Urinary bladder (tissue), 4 donors: Measurements from ENCODE around the gene DAZL. TPM values are rescaled to one million over a fixed set of nuclear protein-coding genes. Genes with fewer than 3 reads are reported as not detected.
"Not testable (repeated sequence)": the region's sequence is repeated elsewhere in the genome, so short reads cannot be mapped to it uniquely, and the experiment has no call there.

Source experiments
- DNase-seq: peaks from one replicate; pipeline ENCODE4 v3.0.0-alpha.2; 2015; ENCODE audit errors: extremely low spot score
- H3K27ac ChIP-seq: one replicate; pipeline ENCODE4 v1.5.1; 2013; ENCODE audit warnings: low read depth, mild to moderate bottlenecking, moderate library complexity
- H3K36me3 ChIP-seq: one replicate; pipeline ENCODE4 v1.6.1; 2013; ENCODE audit warnings: mild to moderate bottlenecking, moderate library complexity; ENCODE audit not compliant: insufficient read depth
- H3K4me1 ChIP-seq: one replicate; pipeline ENCODE4 v1.6.1; 2013; ENCODE audit warnings: mild to moderate bottlenecking, moderate library complexity; ENCODE audit not compliant: insufficient read depth
- H3K4me3 ChIP-seq: one replicate; pipeline ENCODE4 v1.5.1; 2013; ENCODE audit warnings: low read depth, low read length
- WGBS: extraction: QIAGEN DNeasy Blood & Tissue Kit; methylation state at CpG from one replicate; pipeline ENCODE4 v1.1.7; 2013; 5-methylcytosine and 5-hydroxymethylcytosine counted together
- polyA plus RNA-seq: library from polyadenylated mRNA; stranded (reverse); fragments of 200-250 nt; gene quantifications from one replicate; pipeline ENCODE4 v1.2.3, GENCODE V29; 2013
- total RNA-seq: library from RNA; depleted of rRNA; stranded (reverse); fragments of >200 nt; gene quantifications from one replicate; pipeline ENCODE4 v1.2.3, GENCODE V29; 2014
- donor health status: healthy with polysubstance abuse.
- donor health status: healthy.

DAZL gene, protein sequence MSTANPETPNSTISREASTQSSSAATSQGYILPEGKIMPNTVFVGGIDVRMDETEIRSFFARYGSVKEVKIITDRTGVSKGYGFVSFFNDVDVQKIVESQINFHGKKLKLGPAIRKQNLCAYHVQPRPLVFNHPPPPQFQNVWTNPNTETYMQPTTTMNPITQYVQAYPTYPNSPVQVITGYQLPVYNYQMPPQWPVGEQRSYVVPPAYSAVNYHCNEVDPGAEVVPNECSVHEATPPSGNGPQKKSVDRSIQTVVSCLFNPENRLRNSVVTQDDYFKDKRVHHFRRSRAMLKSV
- total RNA-seq (not detected), polyA plus RNA-seq (not detected)

GRCh38 chr3:16604887-16605602, at the start of gene DAZL:
TSS of gene DAZL (minus strand) at chr3:16605423. CDS start at chr3:16605205, 218 bp downstream.
- no peak within 1 kb of the TSS for H3K4me3 ChIP-seq
- H3K36me3 ChIP-seq, result no peaks in the 10 kb centered on the region
- H3K27ac ChIP-seq, result no peak within 1 kb of the TSS
- no peak for DNase-seq
- 98% methylated on average over 63 of the region's 63 CpGs for WGBS
- no peaks in the 10 kb centered on the region for H3K4me1 ChIP-seq

- H3K4me3 ChIP-seq, result no peak overlapping the region
- H3K27ac ChIP-seq, result no peak overlapping the region
- no peak for DNase-seq
- 41% methylated on average over 1 of the region's 1 CpG for WGBS
- H3K4me1 ChIP-seq, result peaks cover 1% of the 10 kb centered on the region
- no peaks in the 10 kb centered on the region for H3K36me3 ChIP-seq
These were observed 49.8 kb upstream of the DAZL start for GRCh38 chr3:16654976-16655375.

GRCh38 chr3:16653712-16654111, 48.5 kb upstream of the DAZL start:
- 32% methylated on average over 4 of the region's 4 CpGs for WGBS
- no peak for DNase-seq
- Histone ChIP-seq H3K4me1 (peaks cover 1% of the 10 kb centered on the region), H3K4me3 (no peak overlapping the region), H3K27ac (no peak overlapping the region), H3K36me3 (no peaks in the 10 kb centered on the region)

GRCh38 chr3:16647668-16648067, 42.4 kb upstream of the DAZL start:
- DNase-seq, result no peak
- no peak overlapping the region for H3K4me3 ChIP-seq
- H3K27ac ChIP-seq, result no peak overlapping the region
- H3K4me1 ChIP-seq, result no peaks in the 10 kb centered on the region
- no peaks in the 10 kb centered on the region for H3K36me3 ChIP-seq
- 93% methylated on average over 4 of the region's 4 CpGs for WGBS

GRCh38 chr3:16639806-16640205, 34.6 kb upstream of the DAZL start:
- DNase-seq, result no peak
- 57% methylated on average over 2 of the region's 2 CpGs for WGBS
- H3K27ac ChIP-seq, result no peak overlapping the region
- peaks cover 1% of the 10 kb centered on the region for H3K4me1 ChIP-seq
- H3K4me3 ChIP-seq, result no peak overlapping the region
- no peaks in the 10 kb centered on the region for H3K36me3 ChIP-seq

- Histone ChIP-seq H3K4me1 (peaks cover 1% of the 10 kb centered on the region), H3K4me3 (no peak overlapping the region), H3K36me3 (no peaks in the 10 kb centered on the region), H3K27ac (no peak overlapping the region)
- 83% methylated on average over 3 of the region's 3 CpGs for WGBS
- no peak for DNase-seq
These were observed 28.7 kb upstream of the DAZL start for GRCh38 chr3:16633948-16634347.

DNA sequence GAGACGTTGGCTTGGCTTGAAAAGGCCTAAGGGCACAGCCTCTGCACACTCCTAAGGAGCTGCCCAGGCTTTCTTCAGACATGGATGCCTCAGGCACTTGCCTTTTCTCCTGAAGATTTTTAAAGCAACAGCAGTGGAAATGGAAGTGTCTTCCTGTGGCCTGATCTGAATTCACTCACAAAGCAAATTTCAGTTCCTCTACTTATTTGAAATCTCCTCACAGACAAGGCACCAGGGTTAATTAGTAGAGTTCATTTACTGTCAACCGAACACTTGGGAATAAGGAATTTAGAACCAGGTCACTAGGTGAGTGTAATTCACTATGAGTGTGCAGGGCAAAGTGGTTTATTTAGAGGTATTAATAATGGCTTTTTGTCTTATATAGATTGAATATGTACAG, 27.2 kb upstream of the DAZL start:
- Histone ChIP-seq H3K4me1 (no peaks in the 10 kb centered on the region), H3K27ac (no peak overlapping the region), H3K36me3 (no peaks in the 10 kb centered on the region), H3K4me3 (no peak overlapping the region)
- DNase-seq, result no peak
- WGBS, result 67% methylated on average over 2 of the region's 2 CpGs

DNA sequence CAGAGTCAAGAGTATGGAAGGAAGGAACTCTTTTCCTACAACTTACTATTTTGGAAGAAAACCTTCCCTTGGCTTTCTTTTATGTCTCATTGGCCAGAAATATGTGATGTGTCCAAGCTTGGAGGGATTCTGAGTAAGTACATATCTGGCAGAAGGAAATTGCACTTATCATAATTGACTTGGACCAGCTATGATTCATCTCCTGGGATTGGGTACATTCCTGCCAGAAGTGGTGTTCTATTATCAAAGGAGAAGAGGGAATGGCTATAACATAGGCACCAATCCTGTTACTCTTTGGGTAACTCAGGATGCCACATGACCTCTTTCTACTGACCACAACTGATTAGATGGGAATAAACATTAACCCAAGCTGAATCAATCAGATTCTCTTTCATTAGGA, 13.5 kb upstream of the DAZL start:
- Histone ChIP-seq H3K4me1 (no peaks in the 10 kb centered on the region), H3K4me3 (no peak overlapping the region), H3K27ac (no peak overlapping the region), H3K36me3 (no peaks in the 10 kb centered on the region)
- DNase-seq, result no peak

GRCh38 chr3:16617155-16617554, 11.9 kb upstream of the DAZL start:
- DNase-seq, H3K4me1 ChIP-seq, H3K27ac ChIP-seq, H3K4me3 ChIP-seq, H3K36me3 ChIP-seq: not testable (repeated sequence)
- WGBS, result 81% methylated on average over 3 of the region's 3 CpGs

DNA sequence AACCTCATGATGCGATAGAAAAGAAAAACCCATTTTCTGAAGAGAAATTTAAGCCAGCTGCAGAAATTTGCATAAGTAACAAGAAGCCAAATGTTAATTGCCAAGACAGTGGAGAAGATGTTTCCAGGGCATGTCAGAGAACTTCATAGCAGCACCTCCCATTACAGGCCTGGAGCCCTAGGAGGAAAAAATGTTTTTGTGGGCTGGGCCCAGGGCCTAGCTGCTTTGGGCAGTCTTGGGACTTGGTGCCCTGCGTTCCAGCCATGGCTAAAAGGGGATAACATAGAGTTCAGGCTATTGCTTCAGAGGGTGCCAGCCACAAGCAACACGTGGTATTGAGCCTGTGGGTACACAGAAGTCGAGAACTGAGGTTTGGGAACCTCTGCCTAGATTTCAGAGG, 10.9 kb upstream of the DAZL start:
- no peaks in the 10 kb centered on the region for H3K36me3 ChIP-seq
- WGBS, result 86% methylated on average over 4 of the region's 4 CpGs

DNA sequence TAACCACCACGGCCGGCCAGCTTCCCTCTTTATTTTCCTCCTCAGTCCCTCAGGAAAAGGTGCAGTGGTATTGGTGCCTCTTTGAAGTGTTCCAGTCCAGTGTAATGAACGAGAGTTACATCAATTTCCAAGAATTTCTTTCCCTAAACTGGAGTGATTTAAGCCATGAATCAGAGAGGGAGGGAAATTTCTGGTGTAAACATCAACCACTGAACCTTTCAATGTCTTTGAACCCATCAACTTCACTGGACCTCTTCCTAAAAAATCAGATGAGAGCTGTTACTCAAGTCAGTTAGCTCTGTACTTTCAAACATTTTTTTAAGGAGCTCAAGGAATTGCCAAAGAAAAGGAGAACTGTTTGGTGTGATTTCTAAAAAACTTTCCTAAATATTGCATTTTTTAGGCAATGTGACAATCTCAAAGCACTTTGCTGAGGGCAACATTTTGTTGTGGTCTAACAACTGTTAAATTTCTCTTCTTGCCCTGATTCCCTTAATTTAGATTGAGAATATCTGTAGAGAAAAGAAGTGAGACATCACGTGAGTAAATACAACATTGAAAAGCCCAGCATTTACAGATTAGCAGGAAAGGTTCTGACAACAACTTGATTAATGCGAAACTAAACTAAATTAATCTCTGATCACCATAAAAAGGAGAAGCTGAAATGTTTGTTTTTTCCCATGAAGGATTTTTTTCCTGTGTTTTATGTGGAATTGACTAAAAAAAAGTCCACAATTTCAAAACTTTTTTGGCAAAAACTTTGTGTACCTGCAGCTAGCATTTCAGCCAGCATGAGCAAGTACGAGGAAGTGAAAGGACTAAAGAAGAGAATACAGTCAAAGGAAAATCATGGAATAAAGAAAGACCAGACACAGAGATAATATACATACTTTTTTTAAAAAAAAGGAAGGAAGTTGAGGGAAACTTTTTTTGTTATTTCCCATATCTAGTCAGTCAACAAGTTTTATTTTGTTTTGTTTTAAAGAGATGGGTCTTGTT, 9.1 kb upstream of the DAZL start:
- WGBS, result 78% methylated on average over 6 of the region's 6 CpGs
- H3K36me3 ChIP-seq, result no peaks in the 10 kb centered on the region
- H3K4me1 ChIP-seq, result no peaks in the 10 kb centered on the region
- no peak overlapping the region for H3K27ac ChIP-seq
- DNase-seq, result no peak
- H3K4me3 ChIP-seq, result no peak overlapping the region

More for the DNA sequence above, 10.9 kb upstream of the DAZL start:
- Histone ChIP-seq H3K4me3 (no peak overlapping the region), H3K4me1 (no peaks in the 10 kb centered on the region), H3K27ac (no peak overlapping the region)
- no peak for DNase-seq

DNA sequence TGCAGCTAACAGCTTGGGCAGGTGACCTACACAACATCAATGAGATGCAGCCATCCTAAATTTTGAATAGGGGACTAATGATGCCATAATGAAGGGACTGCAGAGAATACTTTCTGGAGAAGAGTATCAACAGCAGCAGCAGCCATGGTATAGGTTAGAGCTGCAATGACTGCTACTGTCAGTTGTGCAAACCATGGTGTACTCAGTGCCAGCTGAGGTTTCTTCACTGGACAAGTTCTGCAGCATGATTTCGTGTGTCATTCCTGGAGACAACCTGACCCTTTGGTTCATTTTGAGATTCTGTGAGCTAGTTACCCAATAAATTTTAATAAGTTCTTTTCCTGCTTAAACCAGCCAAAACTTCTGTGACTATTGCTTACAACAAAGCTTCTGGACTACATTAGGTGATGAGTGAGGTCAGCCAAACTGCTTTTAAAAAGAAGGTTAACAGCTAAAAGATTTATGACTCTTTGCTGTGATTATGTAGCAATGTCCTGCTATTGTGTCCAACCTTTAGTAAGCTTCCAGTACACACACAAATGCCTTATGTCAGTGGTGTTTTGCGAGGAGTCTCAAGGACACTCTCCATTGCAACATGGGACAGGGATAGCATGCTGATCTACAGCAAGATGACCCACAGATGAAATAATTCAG, 4.8 kb upstream of the DAZL start:
- no peaks in the 10 kb centered on the region for H3K36me3 ChIP-seq
- DNase-seq, result peak; percentile 6
- WGBS, result 35% methylated on average over 2 of the region's 2 CpGs
- H3K4me1 ChIP-seq, result no peaks in the 10 kb centered on the region
- no peak overlapping the region for H3K27ac ChIP-seq
- no peak overlapping the region for H3K4me3 ChIP-seq

DNA sequence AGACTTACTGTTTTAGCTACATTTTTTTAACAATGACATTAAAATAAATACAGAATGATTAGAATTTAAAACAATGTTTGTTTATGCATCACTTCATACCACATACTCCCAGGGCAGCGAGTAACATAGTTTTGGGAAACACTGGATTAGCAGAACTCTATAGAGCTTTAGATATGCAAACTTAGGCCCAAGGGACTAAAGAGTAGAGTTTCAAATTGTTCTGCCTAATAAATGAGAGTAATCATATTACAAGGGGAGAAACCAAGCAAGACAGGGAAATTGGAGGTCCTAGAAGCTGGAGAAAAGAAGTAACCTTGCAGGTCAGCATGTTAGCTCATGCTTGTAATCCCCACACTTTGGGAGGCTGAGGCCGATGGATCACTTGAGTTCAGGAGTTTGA, 3.6 kb upstream of the DAZL start:
- WGBS, result 74% methylated on average over 2 of the region's 2 CpGs
- no peak for DNase-seq
- H3K4me3 ChIP-seq, result no peak overlapping the region
- H3K27ac ChIP-seq, result no peak overlapping the region
- no peaks in the 10 kb centered on the region for H3K36me3 ChIP-seq
- H3K4me1 ChIP-seq, result no peaks in the 10 kb centered on the region
